SU-DHL-6 (cell line): ENCODE data around the gene ZNF154.

Experiments
- EZH2phosphoT487 ChIP-seq: fragments of 200-600 bp; sonication (generic), shearing (Covaris generic); conservative IDR thresholded peaks from 2 replicates; pipeline ENCODE4 v1.6.1; 2018; ENCODE audit warnings: mild to moderate bottlenecking, antibody characterized with exemption, low read length, moderate library complexity, mixed read lengths
- TF ChIP-seq, protein P1 (sequence below): fragments of 200-600 bp; sonication (generic); IDR thresholded peaks from one replicate; pipeline ENCODE4 v1.5.1; 2017; ENCODE audit warnings: antibody characterized with exemption, mild to moderate bottlenecking, low read length, moderate library complexity; ENCODE audit not compliant: insufficient read depth, poor library complexity, severe bottlenecking

DNA sequence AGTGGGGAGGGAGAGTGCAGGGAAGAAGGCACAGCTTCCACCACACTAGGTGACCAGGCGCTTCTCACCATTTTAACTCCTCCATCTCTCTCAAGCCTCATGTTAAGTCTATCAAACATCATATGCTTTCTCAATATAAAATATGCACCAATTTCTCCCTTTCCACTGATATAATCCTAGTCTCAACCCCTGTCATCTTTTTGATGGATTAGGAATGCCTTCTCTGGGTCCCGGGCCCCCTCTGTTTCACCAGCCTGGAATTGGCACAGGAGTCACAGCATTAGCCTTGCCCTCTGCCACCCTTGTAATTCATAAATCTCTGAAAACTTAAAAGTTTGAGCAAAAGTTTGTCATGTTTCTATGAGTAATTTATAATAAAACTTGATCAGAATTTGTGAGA, 40.4 kb downstream of the ZNF154 start, which contains the start of gene ZSCAN4:
- TF ChIP-seq EZH2phosphoT487: no peak
- TF ChIP-seq, protein P1, sequence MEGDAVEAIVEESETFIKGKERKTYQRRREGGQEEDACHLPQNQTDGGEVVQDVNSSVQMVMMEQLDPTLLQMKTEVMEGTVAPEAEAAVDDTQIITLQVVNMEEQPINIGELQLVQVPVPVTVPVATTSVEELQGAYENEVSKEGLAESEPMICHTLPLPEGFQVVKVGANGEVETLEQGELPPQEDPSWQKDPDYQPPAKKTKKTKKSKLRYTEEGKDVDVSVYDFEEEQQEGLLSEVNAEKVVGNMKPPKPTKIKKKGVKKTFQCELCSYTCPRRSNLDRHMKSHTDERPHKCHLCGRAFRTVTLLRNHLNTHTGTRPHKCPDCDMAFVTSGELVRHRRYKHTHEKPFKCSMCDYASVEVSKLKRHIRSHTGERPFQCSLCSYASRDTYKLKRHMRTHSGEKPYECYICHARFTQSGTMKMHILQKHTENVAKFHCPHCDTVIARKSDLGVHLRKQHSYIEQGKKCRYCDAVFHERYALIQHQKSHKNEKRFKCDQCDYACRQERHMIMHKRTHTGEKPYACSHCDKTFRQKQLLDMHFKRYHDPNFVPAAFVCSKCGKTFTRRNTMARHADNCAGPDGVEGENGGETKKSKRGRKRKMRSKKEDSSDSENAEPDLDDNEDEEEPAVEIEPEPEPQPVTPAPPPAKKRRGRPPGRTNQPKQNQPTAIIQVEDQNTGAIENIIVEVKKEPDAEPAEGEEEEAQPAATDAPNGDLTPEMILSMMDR: no peak
